GM12872 (cell line): ENCODE data around the gene F13A1.

ENCODE experiments used
- TF ChIP-seq, protein P1 (sequence below): IDR thresholded peaks from 3 replicates; pipeline ENCODE4 v1.5.1; 2011; ENCODE audit warnings: low read depth, mild to moderate bottlenecking, low read length, moderate library complexity; ENCODE audit not compliant: insufficient read depth

Gene F13A1

DNA sequence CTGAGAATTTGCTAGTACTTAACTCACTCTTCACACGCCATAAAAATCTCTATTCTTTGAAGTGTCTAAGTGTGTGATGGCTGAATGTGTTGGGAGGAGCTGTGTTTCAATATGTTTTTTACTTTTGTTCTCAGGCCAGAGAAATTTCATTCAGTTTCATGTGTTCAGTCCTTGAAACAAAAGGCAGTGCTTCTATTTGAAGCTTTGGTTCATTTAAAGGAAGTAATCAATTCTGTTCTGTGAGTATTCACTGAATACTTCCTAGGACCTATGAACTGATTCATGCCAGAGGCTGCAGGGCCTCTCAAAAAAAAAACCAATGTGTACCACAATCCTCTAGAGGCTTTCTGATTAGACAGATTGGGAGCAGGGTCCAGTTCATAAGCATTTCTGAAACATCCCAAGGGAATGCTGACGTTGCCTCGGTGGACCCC lies 12.4 kb upstream of the F13A1 start:
- TF ChIP-seq, protein P1, sequence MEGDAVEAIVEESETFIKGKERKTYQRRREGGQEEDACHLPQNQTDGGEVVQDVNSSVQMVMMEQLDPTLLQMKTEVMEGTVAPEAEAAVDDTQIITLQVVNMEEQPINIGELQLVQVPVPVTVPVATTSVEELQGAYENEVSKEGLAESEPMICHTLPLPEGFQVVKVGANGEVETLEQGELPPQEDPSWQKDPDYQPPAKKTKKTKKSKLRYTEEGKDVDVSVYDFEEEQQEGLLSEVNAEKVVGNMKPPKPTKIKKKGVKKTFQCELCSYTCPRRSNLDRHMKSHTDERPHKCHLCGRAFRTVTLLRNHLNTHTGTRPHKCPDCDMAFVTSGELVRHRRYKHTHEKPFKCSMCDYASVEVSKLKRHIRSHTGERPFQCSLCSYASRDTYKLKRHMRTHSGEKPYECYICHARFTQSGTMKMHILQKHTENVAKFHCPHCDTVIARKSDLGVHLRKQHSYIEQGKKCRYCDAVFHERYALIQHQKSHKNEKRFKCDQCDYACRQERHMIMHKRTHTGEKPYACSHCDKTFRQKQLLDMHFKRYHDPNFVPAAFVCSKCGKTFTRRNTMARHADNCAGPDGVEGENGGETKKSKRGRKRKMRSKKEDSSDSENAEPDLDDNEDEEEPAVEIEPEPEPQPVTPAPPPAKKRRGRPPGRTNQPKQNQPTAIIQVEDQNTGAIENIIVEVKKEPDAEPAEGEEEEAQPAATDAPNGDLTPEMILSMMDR = no peak

DNA sequence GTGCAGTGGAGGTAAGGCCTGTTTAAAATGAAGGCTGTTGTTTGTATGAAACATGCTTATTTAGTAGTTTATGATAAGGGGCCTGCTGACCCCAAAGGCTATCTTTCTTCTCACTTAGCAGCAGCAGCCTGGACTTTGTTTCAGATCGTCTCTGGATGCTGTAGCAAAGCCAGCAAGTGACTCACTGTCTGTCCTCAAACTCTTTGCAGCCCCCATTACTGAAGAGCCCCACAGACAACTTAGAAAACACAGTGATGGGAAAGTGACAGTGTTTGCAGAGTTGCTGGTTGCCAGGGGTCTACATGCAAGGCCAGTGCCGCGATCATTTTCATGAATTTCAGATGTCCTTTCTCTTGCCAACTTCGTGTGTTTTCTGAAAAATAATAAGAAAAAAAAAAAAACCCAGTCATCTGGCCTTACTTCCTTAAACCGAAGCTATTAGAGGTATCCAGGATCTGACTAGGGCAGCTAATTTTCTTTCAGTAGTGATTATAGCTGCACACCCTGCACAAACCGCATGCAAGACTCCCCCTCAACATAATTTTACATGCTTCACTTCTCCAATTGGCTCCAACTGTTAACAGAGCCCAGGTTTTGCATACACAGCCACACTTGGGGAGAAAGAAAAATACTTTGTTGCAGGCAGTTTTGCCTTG lies 11.6 kb upstream of the F13A1 start:
- TF ChIP-seq, protein P1 = no peak

DNA sequence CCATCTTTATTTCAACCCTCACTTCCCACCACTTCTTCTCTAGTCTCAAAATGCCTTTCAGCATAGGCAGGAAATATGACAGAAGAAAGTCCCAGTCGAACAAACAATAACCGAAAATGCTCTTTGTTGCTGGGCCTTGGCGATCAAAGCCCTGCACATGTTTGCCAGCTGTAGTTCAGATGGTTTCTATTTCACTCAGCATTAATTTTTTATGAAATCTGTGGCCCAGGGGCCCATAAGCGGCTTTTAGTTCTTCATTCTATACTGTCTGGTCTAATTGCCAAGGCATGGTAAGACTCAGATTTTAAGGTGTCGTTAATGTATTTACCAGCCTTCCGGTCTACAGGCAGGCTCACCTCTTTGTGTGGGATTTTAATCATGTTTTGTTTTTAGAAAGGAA lies 10.9 kb upstream of the F13A1 start:
- TF ChIP-seq, protein P1 = no peak

DNA sequence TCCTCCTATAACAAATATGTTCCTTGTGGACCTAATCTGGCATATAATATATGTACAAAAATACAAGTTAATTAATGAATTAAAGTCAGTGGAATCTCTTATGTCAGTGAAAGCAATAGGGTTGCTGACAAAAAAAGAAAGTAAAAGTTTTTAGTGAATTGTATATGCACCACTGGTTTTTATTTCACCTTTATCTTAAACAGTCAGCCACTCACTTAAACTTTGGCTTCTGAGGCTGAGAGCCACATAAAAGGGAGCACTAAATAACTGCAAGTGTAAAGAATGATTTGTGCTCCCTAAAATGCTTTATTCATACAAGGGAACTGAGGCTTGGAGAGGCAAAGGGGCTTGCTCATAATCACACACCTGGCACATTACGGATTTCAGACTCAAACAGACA lies 9.9 kb upstream of the F13A1 start:
- TF ChIP-seq, protein P1 = no peak

DNA sequence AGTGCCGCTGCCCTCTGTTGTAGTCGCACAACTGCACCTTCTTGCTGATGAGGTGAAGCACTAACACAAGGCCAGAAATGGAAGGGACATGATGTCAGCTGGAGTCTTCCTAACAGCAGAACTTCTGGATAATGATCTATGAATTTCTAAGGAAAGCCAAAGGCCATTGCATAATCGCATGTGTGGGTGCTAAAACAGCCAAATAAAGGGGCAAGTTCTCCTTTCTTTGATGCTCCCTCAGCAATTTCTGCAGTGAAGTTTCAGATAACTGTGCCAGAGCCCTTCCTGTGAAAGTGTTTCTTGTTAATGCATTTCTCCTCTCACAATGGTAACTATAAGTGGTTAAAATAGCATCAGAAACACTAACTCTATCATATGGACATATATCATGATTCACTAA lies 8.0 kb upstream of the F13A1 start:
- TF ChIP-seq, protein P1 = no peak

DNA sequence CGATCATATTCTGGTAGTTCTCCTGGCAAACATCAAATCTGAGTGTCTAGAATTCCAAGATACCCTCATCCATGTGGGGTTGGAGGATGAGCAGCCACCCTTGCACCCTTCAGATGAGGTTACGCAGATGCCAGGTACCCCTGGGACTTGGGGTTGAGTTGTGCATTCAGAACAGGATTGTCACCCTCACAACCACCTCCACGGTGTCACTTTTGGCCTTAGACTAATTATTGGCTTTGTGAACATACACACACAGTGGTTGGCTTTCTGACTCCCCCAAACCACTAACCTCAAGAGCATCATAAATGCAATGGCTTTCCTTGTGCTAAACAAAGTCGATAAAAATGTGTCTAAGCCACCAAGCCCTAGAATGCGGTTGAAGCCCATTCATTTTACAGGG lies 2.9 kb upstream of the F13A1 start:
- TF ChIP-seq, protein P1 = no peak

DNA sequence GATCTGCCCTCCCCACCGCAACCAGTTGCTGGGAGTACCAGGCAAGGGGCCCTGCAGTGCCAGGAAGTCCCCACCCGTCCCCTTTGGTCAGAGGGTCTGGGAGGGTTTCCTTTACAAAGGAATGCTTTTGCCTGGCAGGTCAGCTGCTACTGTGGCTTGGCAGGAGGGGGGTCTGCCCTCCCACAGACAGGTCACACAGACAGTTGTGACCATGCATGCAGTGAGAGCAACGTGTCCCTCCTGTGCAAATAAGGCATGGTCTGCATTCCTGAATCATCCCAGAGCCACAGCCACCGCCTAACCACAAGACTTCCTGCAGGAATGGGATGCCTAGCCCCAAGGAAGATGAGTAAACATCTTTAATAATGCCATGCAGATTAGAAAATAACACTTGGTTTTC lies 439 bp upstream of the F13A1 start:
- TF ChIP-seq, protein P1 = no peak
